ENCODE results near the gene HDAC4. TPM values are rescaled to one million over a fixed set of nuclear protein-coding genes. Genes with fewer than 3 reads are reported as not detected.
A peak's percentile ranks its signal among the peaks of the same experiment; 100 is the strongest.

The HDAC4 gene
- polyA plus RNA-seq, 1 experiment: 4.4 TPM

- POLR2A ChIA-PET: no interaction called here
- TF ChIP-seq CTCF (IDR thresholded peaks at IDR 0.05; ENCODE audit: insufficient read depth, low read depth, low read length): no peak
- Histone ChIP-seq H3K36me3 (ENCODE audit: control insufficient read depth, insufficient read depth, low read length) (no peaks in the 10 kb centered on the region), H3K4me3 (ENCODE audit: low read depth, low read length) (no peak overlapping the region), H3K27me3 (ENCODE audit: control insufficient read depth, insufficient read depth, low read length) (no peaks in the 10 kb centered on the region)
- CTCF ChIA-PET: no interaction called here
- DNase-seq (ENCODE audit: low read depth): no peak
Observed at GRCh38 chr2:239318151-239318611, 82.6 kb downstream of the HDAC4 start.

- POLR2A ChIA-PET: no interaction called here
- CTCF ChIA-PET: no interaction called here
- TF ChIP-seq CTCF (IDR thresholded peaks at IDR 0.05; ENCODE audit: insufficient read depth, low read depth, low read length): 0 out of 2 replicates have a peak, but pooled peaks have one; percentile 1
- DNase-seq (ENCODE audit: low read depth): no peak
- H3K27me3 ChIP-seq (ENCODE audit: control insufficient read depth, insufficient read depth, low read length): no peaks in the 10 kb centered on the region
- no peaks in the 10 kb centered on the region for H3K36me3 ChIP-seq (ENCODE audit: control insufficient read depth, insufficient read depth, low read length)
- H3K4me3 ChIP-seq (ENCODE audit: low read depth, low read length): no peak overlapping the region
Observed at GRCh38 chr2:239316562-239317465, 84.0 kb downstream of the HDAC4 start.

GRCh38 chr2:239315308-239315707, 85.5 kb downstream of the HDAC4 start:
- no peak for TF ChIP-seq CTCF (IDR thresholded peaks at IDR 0.05; ENCODE audit: insufficient read depth, low read depth, low read length)
- Histone ChIP-seq H3K27me3 (ENCODE audit: control insufficient read depth, insufficient read depth, low read length) (no peaks in the 10 kb centered on the region), H3K4me3 (ENCODE audit: low read depth, low read length) (no peak overlapping the region), H3K36me3 (ENCODE audit: control insufficient read depth, insufficient read depth, low read length) (no peaks in the 10 kb centered on the region)
- ChIA-PET CTCF (no interaction called here), POLR2A (no interaction called here)
- no peak for DNase-seq (ENCODE audit: low read depth)

- Histone ChIP-seq H3K4me3 (ENCODE audit: low read depth, low read length) (no peak overlapping the region), H3K27me3 (ENCODE audit: control insufficient read depth, insufficient read depth, low read length) (no peaks in the 10 kb centered on the region), H3K36me3 (ENCODE audit: control insufficient read depth, insufficient read depth, low read length) (no peaks in the 10 kb centered on the region)
- CTCF ChIA-PET: no interaction called here
- no peak for DNase-seq (ENCODE audit: low read depth)
- POLR2A ChIA-PET: no interaction called here
- no peak for TF ChIP-seq CTCF (IDR thresholded peaks at IDR 0.05; ENCODE audit: insufficient read depth, low read depth, low read length)
Observed at GRCh38 chr2:239313776-239314175, 87.0 kb downstream of the HDAC4 start.

- no peak for TF ChIP-seq CTCF (IDR thresholded peaks at IDR 0.05; ENCODE audit: insufficient read depth, low read depth, low read length)
- POLR2A ChIA-PET: no interaction called here
- Histone ChIP-seq H3K4me3 (ENCODE audit: low read depth, low read length) (no peak overlapping the region), H3K27me3 (ENCODE audit: control insufficient read depth, insufficient read depth, low read length) (no peaks in the 10 kb centered on the region), H3K36me3 (ENCODE audit: control insufficient read depth, insufficient read depth, low read length) (no peaks in the 10 kb centered on the region)
- no peak for DNase-seq (ENCODE audit: low read depth)
- CTCF ChIA-PET: interaction anchor here (0.8 kb wide), 1 partner anchor 18 kb away, joined by 3 read pairs; no protein-coding TSS in a partner anchor
Observed at GRCh38 chr2:239312741-239313667, 87.8 kb downstream of the HDAC4 start.
